NCI-H146 (cell line): ENCODE measurements around the gene UGT1A8.
"Not testable (repeated sequence)": the region's sequence is repeated elsewhere in the genome, so short reads cannot be mapped to it uniquely, and the experiment has no call there.

ENCODE experiments used
- DNase-seq: peaks from one replicate; lab custom pipeline; 2025; lab: John Stamatoyannopoulos, UW

UGT1A8 gene

DNA sequence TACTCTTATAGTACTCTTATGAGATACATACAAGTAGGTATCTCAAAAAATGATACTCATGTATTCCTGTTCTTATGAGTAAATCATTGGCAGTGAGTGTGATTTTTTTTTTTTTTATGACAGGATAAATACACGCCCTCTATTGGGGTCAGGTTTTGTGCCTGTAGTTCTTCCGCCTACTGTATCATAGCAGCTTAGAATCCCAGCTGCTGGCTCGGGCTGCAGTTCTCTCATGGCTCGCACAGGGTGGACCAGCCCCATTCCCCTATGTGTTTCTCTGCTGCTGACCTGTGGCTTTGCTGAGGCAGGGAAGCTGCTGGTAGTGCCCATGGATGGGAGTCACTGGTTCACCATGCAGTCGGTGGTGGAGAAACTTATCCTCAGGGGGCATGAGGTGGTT, at the start of gene UGT1A8:
Gene UGT1A8, plus strand, starts transcription at position 158 of the 400 bp plus-strand sequence. Its CDS starts 75 bp downstream, at position 233.
- DNase-seq: not testable (repeated sequence)

- DNase-seq: no peak
These were observed 46.4 kb upstream of the UGT1A8 start for GRCh38 chr2:233571001-233571400.

- no peak for DNase-seq
These were observed 46.0 kb upstream of the UGT1A8 start for GRCh38 chr2:233571462-233571861.

- DNase-seq: no peak
These were observed 45.0 kb upstream of the UGT1A8 start for GRCh38 chr2:233572468-233572867.

DNA sequence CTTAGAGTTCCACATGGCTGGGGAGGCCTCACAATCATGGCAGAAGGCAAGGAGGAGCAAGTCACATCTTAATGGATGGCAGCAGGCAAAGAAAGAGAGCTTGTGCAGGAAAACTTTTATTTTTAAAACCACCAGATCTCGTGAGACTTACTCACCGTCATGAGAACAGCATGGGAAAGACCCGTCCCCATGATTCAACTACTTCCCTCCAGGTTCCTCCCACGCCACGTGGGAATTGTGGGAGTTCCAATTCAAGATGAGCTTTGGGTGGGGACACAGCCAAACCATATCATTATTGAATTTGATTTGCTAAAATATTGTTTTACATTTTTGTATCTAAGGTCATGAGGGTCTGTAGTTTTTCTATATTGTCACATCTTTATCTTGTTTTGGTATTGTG, 40.1 kb upstream of the UGT1A8 start:
- DNase-seq: not testable (repeated sequence)

GRCh38 chr2:233583217-233583965, 34.0 kb upstream of the UGT1A8 start:
- DNase-seq: not testable (repeated sequence)

DNA sequence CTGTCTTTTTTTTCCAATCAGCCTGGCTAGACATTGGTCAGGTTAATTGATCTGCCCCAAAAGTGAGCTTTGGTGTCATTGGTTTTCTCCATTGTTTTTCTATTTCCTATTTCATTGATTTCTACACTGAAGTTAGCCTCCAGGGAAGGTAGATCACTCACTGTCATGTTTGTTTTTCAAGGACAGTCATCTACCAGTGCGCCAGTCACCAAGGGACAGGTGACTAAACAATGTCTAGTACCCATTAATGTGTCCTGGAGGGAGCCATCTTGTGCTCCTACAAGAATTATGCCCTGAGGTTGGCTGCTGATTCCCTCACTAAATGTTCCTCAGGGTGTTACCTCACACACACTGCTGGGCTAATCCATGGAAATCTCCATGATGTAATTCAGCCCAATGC, 33.2 kb upstream of the UGT1A8 start:
- no peak for DNase-seq

DNA sequence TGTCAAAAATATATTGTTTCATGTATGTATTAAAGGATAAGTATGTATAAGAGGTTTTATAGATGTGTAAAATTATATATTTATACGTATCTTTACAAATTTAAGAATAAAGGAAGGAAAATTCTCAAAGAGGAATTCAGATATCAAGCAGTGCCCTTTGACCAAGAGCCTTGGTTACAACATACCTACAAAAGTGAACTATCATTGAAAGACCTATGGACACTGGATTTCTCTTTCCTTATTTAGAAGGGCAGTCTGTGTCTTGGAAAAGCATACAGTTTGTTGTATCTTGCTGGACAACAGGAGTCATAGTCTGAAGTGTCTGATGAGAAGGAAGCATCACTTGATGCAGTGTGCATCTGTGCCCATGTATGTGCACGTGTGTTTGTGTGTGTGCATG, 29.0 kb upstream of the UGT1A8 start:
- no peak for DNase-seq

- DNase-seq: not testable (repeated sequence)
These were observed 24.7 kb upstream of the UGT1A8 start for GRCh38 chr2:233592706-233593105.

GRCh38 chr2:233593201-233593600, 24.2 kb upstream of the UGT1A8 start:
- no peak for DNase-seq

DNA sequence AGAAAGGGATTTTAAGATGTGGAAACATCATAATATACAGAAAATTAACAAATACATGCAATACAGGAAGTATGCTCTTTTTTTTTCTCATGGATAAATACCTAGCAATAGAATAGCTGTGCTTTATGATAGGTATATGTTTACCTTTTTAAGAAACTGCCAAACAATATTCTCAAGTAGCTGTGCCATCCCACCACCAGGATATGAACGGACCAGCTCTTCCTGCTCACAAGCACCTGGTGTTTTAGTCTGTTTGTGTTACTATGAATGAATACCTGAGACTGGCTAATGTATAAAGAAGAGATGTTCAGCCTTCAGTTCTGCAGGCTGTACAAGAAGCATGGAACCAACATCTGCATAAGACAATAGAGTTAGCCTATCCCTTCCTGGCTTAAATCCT, 19.9 kb upstream of the UGT1A8 start:
- DNase-seq: no peak

GRCh38 chr2:233598952-233599351, 18.5 kb upstream of the UGT1A8 start:
- DNase-seq: no peak

DNA sequence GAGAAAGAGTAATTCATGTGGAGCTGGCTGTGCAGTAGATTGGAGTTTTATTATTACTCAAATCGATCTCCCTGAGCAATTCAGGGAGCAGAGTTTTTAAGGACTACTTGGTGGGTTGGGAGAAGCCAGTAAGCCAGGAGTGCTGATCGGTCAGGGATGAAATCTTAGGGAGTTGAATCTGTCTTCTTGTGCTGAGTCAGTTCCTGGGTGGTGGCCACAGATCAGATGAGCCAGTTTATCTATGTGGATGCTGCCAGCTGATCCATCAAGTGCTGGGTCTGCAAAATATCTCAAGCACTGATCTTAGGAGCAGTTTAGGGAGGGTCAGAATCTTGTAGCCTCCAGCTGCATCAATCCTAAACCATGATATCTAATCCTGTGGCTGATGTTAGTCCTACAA, 17.0 kb upstream of the UGT1A8 start:
- no peak for DNase-seq

DNA sequence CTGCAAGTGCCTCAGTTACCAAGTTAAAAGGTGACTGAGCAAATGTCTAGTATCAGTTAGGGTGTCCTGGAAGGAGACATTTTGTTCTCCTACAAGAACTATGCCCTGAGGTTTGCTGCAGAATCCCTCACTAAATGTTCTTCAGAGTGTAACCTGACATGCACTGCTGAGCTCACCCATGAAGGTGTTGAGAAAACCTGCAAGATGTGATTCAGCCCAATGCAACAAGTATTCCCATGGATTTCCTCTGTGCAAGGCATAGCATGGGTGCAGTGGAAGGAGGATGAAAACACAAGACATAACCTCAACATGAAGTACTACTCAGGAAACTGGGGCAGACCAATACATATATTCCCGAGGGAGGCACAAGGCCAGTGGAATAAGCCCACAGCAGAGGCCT, 15.4 kb upstream of the UGT1A8 start:
- DNase-seq: no peak

- no peak for DNase-seq
These were observed 13.9 kb upstream of the UGT1A8 start for GRCh38 chr2:233603520-233603919.

DNA sequence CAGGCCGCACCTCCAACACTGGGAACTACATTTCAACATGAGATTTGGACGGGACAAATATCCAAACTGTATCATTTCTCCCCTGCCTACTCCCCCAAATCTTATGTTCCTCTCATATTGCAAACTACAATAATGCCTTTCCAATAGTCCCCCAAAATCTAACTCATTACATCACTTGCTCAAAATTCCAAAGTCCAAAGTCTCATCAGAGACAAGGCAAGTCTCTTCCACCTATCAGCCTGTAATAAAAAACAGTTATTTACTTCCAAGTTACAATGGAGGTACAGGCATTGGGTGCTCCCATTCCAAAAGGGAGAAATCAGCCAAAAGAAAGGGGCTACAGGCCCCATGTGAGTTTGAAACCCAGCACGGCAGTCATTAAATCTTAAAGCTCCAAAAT, 12.6 kb upstream of the UGT1A8 start:
- no peak for DNase-seq

DNA sequence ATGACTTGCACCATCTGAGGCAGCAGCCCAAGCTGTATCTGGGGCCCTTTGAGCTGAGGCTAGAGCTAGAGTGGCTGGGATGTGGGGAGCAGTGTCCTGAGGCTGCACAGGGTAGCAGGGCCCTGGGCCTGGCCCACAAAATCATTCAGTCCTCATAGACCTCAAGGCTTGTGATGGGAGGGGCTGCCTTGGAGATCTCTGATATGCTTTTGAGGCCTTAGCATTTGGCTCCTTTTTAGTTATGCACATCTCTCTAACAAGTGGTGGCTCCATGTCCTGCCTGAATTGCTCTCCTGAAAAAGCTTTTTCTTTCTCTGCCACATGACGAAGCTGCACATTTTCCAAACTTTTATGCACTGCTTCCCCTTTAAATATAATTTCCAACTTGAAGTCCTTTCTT, 11.8 kb upstream of the UGT1A8 start:
- DNase-seq: no peak

GRCh38 chr2:233611284-233611683, 6.1 kb upstream of the UGT1A8 start:
- no peak for DNase-seq

- DNase-seq: no peak
These were observed 2.8 kb downstream of the UGT1A8 start for GRCh38 chr2:233620204-233620603.

DNA sequence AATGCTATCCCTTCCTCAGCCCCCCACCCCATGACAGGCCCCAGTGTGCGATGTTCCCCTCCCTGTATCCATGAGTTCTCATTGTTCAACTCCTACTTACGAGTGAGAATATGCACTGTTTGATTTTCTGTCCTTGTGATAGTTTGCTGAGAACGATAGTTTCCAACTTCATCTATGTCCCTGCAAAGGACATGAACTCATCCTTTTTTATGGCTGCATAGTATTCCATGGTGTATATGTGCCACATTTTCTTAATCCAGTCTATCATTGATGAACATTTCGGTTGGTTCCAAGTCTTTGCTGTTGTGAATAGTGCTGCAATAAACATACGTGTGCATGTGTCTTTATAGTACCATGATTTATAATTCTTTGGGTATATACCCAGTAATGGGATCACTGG, 4.4 kb downstream of the UGT1A8 start:
- not testable (repeated sequence) for DNase-seq

DNA sequence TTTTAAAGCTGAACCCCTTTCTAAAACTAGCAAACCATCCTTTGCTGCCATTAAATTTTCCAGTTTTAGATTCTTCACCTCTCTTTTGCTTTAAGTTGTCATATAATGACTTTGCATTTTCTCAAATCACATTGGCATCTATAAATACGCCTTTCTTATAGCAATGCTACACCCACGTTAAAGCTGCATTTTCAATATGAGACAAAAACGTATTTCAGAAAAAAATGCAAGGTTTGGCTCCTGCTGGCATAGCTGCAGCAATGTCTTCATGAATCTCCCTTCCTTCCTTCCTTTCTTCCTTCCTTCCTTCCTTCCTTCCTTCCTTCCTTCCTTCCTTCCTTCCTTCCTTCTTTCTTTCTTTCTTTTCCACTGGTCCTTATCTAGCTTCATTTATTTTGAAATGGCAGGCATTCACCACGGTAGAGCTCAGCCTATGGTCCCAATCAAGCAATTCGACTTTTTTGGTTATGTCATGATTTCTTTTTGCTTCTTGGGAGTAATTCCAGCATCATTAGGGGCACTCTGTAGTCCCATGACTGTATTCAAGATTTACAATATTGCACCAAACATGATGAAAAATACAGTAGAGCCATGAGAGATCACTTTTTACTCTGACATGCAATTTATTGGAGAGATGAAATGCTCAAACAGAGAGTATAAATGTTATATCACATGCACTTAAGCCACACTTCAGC, 10.0 kb downstream of the UGT1A8 start:
- DNase-seq: no peak

DNA sequence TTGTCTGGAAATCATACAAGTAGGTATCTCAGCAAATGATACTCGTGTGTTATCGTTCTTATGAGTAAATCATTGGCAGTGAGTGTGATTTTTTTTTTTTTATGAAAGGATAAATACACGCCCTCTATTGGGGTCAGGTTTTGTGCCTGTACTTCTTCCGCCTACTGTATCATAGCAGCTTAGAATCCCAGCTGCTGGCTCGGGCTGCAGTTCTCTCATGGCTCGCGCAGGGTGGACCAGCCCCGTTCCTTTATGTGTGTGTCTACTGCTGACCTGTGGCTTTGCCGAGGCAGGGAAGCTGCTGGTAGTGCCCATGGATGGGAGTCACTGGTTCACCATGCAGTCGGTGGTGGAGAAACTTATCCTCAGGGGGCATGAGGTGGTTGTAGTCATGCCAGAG, 18.9 kb downstream of the UGT1A8 start, which contains the start of gene UGT1A10:
Gene UGT1A10, plus strand, starts transcription at position 143 of the 400 bp plus-strand sequence. Its CDS starts 75 bp downstream, at position 218.
- not testable (repeated sequence) for DNase-seq

- no peak for DNase-seq
These were observed 21.4 kb downstream of the UGT1A8 start for GRCh38 chr2:233638836-233639235.
